ENCODE measurements around the gene CST7. TPM values are rescaled to one million over a fixed set of nuclear protein-coding genes. Genes with fewer than 3 reads are reported as not detected.

Gene CST7
- polyA plus RNA-seq, 1 of the 3 experiments (the other 2 are of a cell fraction) = 0.07 TPM

- no peak for TF ChIP-seq TEAD4 (IDR thresholded peaks at IDR 0.05; ENCODE audit: borderline replicate concordance, insufficient read depth)
- TF ChIP-seq RFX5 (IDR thresholded peaks at IDR 0.05; ENCODE audit: low read length) = no peak
Measured at GRCh38 chr20:24950128-24950835, 1.2 kb downstream of the CST7 start (continued).

DNA sequence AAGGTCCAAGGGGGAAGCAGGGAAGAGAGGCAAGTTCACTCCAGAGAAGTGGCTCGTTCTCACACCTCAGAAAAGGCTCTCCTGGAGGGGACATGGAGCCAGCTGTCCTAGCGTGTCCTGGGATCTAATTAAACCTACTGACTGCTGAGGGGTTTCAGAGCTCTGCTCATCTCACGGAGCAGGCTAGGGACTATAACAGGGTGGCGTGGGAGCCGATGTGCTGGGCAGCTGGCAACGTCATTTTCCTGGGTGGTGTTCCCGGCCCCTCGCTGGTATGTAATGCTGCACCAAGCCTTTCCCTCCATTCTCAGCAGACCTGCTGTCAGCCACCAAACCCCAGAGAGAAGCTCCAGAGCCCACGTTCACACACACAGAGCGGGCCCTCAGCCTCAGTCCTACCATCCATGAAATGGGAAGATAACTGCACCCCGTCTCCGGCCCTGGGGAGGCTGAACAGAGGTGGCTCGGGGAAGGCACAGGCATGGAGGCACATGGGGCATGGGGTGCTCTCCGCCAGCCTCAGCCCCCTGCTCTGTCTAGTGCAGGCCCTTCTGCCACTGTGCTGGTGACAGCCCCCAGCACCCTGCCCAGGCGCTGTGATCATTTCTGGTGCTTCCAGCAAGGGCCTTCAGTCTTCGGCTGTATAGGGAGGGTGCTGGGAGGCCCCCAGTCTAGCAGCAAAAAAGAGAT, 1.9 kb downstream of the CST7 start:
- TF ChIP-seq RCOR1 (IDR thresholded peaks at IDR 0.05; ENCODE audit: low read length) = no peak
- TF ChIP-seq POLR2AphosphoS5 (IDR thresholded peaks at IDR 0.05; ENCODE audit: low read depth, low read length) = no peak
- TF ChIP-seq GATA2 (CRISPR knock-in tag; IDR thresholded peaks at IDR 0.05) = no peak
- no peak for TF ChIP-seq MEF2A (IDR thresholded peaks at IDR 0.05; ENCODE audit: borderline replicate concordance, low read depth)
- TF ChIP-seq, protein P1, sequence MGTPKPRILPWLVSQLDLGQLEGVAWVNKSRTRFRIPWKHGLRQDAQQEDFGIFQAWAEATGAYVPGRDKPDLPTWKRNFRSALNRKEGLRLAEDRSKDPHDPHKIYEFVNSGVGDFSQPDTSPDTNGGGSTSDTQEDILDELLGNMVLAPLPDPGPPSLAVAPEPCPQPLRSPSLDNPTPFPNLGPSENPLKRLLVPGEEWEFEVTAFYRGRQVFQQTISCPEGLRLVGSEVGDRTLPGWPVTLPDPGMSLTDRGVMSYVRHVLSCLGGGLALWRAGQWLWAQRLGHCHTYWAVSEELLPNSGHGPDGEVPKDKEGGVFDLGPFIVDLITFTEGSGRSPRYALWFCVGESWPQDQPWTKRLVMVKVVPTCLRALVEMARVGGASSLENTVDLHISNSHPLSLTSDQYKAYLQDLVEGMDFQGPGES (IDR thresholded peaks at IDR 0.05; ENCODE audit: low read depth, low read length) = no peak
- no peak for TF ChIP-seq RXRA (IDR thresholded peaks at IDR 0.05; ENCODE audit: borderline replicate concordance, low read depth)
- TF ChIP-seq, protein P2, sequence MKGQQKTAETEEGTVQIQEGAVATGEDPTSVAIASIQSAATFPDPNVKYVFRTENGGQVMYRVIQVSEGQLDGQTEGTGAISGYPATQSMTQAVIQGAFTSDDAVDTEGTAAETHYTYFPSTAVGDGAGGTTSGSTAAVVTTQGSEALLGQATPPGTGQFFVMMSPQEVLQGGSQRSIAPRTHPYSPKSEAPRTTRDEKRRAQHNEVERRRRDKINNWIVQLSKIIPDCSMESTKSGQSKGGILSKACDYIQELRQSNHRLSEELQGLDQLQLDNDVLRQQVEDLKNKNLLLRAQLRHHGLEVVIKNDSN (IDR thresholded peaks at IDR 0.05; ENCODE audit: borderline replicate concordance, low read depth) = no peak
- no peak for TF ChIP-seq MXI1 (IDR thresholded peaks at IDR 0.05; ENCODE audit: low read depth, low read length)
- no peak for TF ChIP-seq SMC3 (IDR thresholded peaks at IDR 0.05; ENCODE audit: low read depth, low read length)
- no peak for TF ChIP-seq FOXM1 (IDR thresholded peaks at IDR 0.05; ENCODE audit: low read depth)
- no peak for DNase-seq
- Histone ChIP-seq H3K4me3 (ENCODE audit: low read depth in 2 of 2, low read length in 1 of 2) (no peak overlapping the region), H3K4me1 (ENCODE audit: control insufficient read depth in 1 of 2, insufficient read depth in 2 of 2, low read depth in 1 of 2, low read length in 1 of 2) (peaks cover 0 to 6% of the 10 kb centered on the region in 2 experiments; a peak in 1 of 4 replicates), H2AFZ (ENCODE audit: low read depth) (no peak overlapping the region), H4K20me1 (ENCODE audit: insufficient read depth) (no peaks in the 10 kb centered on the region), H3K4me2 (no peak overlapping the region), H3K9ac (no peak overlapping the region), H3K27me3 (ENCODE audit: insufficient read depth) (no peaks in the 10 kb centered on the region), H3K9me2 (no peaks in the 10 kb centered on the region), H3K9me3 (no peaks in the 10 kb centered on the region), H3K27ac (ENCODE audit: low read depth in 2 of 2, low read length in 1 of 2) (no peak overlapping the region), H3K79me2 (ENCODE audit: insufficient read depth) (no peaks in the 10 kb centered on the region), H3K36me3 (replicated peaks in 1 of 2; ENCODE audit: control insufficient read depth in 1 of 2, insufficient read depth in 2 of 2, low read length in 1 of 2) (no peaks in the 10 kb centered on the region), H3F3A (replicated peaks; ENCODE audit: insufficient read depth) (no peaks in the 10 kb centered on the region)
- CTCF ChIA-PET = interaction anchor here (1.0 to 1.1 kb wide), 2 partner anchors 19 to 35 kb away, joined by 3 read pairs; no protein-coding TSS in a partner anchor
- POLR2A ChIA-PET = no interaction called here
- 61% methylated on average over 15 of the region's 16 CpGs for WGBS (ENCODE audit: low lambda C conversion rate)

Measured in SK-N-SH (cell line).